ENCODE measurements around the gene UGT2B17. TPM values are rescaled to one million over a fixed set of nuclear protein-coding genes. Genes with fewer than 3 reads are reported as not detected.
"Not testable (repeated sequence)": the region's sequence is repeated elsewhere in the genome, so short reads cannot be mapped to it uniquely, and the experiment has no call there.

Gene UGT2B17
- total and polyA plus RNA-seq, 2 of the 13 experiments (the other 11 are each of a cell fraction or from before 2014, with no cell fraction given) = not detected

- TF ChIP-seq ZNF142 (CRISPR knock-in tag; IDR thresholded peaks at IDR 0.05) = no peak
- TF ChIP-seq ZNF703 (CRISPR knock-in tag; IDR thresholded peaks at IDR 0.05; ENCODE audit: borderline replicate concordance) = no peak
- no peak for TF ChIP-seq ATF7 (IDR thresholded peaks at IDR 0.05)
- TF ChIP-seq ATF7 (CRISPR knock-in tag; IDR thresholded peaks at IDR 0.05) = no peak
- no peak for TF ChIP-seq PAWR (CRISPR knock-in tag; IDR thresholded peaks at IDR 0.05; ENCODE audit: borderline replicate concordance)
- no peak for TF ChIP-seq SP140L (CRISPR knock-in tag; IDR thresholded peaks at IDR 0.05; ENCODE audit: borderline replicate concordance)
- TF ChIP-seq ZNF205 (CRISPR knock-in tag; IDR thresholded peaks at IDR 0.05) = no peak
- TF ChIP-seq CTCF (CRISPR knock-in tag; IDR thresholded peaks at IDR 0.05) = no peak
- TF ChIP-seq ZFY (CRISPR knock-in tag; IDR thresholded peaks at IDR 0.05) = no peak
- no peak for TF ChIP-seq PBX3 (CRISPR knock-in tag; IDR thresholded peaks at IDR 0.05; ENCODE audit: borderline replicate concordance)
- TF ChIP-seq PBX2 (CRISPR knock-in tag; IDR thresholded peaks at IDR 0.05) = no peak
These were observed 1.5 kb upstream of the UGT2B17 start (continued) for GRCh38 chr4:68577590-68577989.

- FAIRE-seq; H3K9me3 ChIP-seq (ENCODE audit: low read length); H3K4me1 ChIP-seq (ENCODE audit: insufficient read depth, low read length); intact Hi-C loops (cut with micrococcal nuclease; ENCODE audit: unreplicated experiment); ATAC-seq; H3K27ac ChIP-seq (ENCODE audit: extremely low read length, insufficient read depth, low read length); POLR2A ChIA-PET; H3K27me3 ChIP-seq (ENCODE audit: control insufficient read depth in 1 of 2, insufficient read depth in 2 of 2, low read length in 2 of 2); DNase-seq (ENCODE audit: low spot score); in situ Hi-C loops (cut with HindIII; ENCODE audit: extremely low pct_ligation_motif_present, low pct_unique_long_range_greater_than_20kb); H3K9ac ChIP-seq (ENCODE audit: insufficient read depth, low read depth, low read length); H3K4me2 ChIP-seq (ENCODE audit: low read depth, low read length); H3K36me3 ChIP-seq (replicated peaks in 1 of 2; ENCODE audit: control insufficient read depth in 1 of 2, insufficient read depth in 2 of 2, low read length in 2 of 2); H4K20me1 ChIP-seq (ENCODE audit: insufficient read depth, low read length); H3K4me3 ChIP-seq (replicated peaks in 1 of 3; ENCODE audit: insufficient read depth in 1 of 3, low read depth in 2 of 3, low read length in 3 of 3); BruUV-seq (replicated peaks); CTCF ChIA-PET (ENCODE audit: low intra/inter-chr PET ratio, low total read pairs); H2AFZ ChIP-seq (ENCODE audit: low read length); H3K79me2 ChIP-seq (ENCODE audit: insufficient read depth, low read length): not testable (repeated sequence)
- WGBS (ENCODE audit: low lambda C conversion rate) = 100% methylated on average over 1 of the region's 5 CpGs
These were observed 486 bp downstream of the UGT2B17 start for GRCh38 chr4:68575636-68576035.

Data from HepG2 (cell line).